ENCODE results near the gene PCP2. TPM values are rescaled to one million over a fixed set of nuclear protein-coding genes. Genes with fewer than 3 reads are reported as not detected.
A peak's percentile ranks its signal among the peaks of the same experiment; 100 is the strongest.

Gene PCP2
- total and polyA plus RNA-seq, 2 of the 13 experiments (the other 11 are each of a cell fraction or from before 2014, with no cell fraction given): 0.62 TPM; not detected in 1

GRCh38 chr19:7652061-7652641, 18.6 kb upstream of the PCP2 start (continued):
- TF ChIP-seq ZNF530 (CRISPR knock-in tag; IDR thresholded peaks at IDR 0.05; ENCODE audit: low read depth) (no peak), ZNF674 (CRISPR knock-in tag; IDR thresholded peaks at IDR 0.05; ENCODE audit: low read depth) (no peak), JARID2 (CRISPR knock-in tag; IDR thresholded peaks at IDR 0.05; ENCODE audit: insufficient replicate concordance) (peak; percentile 28), NR2C2 (CRISPR knock-in tag; IDR thresholded peaks at IDR 0.05; ENCODE audit: borderline replicate concordance) (peak; percentile 85), SP4 (CRISPR knock-in tag; IDR thresholded peaks at IDR 0.05) (no peak), REXO4 (CRISPR knock-in tag; IDR thresholded peaks at IDR 0.05; ENCODE audit: borderline replicate concordance) (no peak), SMAD9 (CRISPR knock-in tag; IDR thresholded peaks at IDR 0.05) (no peak), ZNF816 (CRISPR knock-in tag; IDR thresholded peaks at IDR 0.05; ENCODE audit: borderline replicate concordance) (peak; percentile 93; the same call in 1 of the 2 replicates), ZNF460 (CRISPR knock-in tag; IDR thresholded peaks at IDR 0.05; ENCODE audit: borderline replicate concordance) (peak; percentile 70; the same call in 1 of the 2 replicates), SKI (IDR thresholded peaks at IDR 0.05; ENCODE audit: partially characterized antibody) (peak; percentile 98), NR2F2 (IDR thresholded peaks at IDR 0.05; ENCODE audit: borderline replicate concordance, low read depth) (peak; percentile 65; the same call in 1 of the 2 replicates), POGZ (CRISPR knock-in tag; IDR thresholded peaks at IDR 0.05) (peak; percentile 59; the same call in 1 of the 2 replicates), MIER3 (CRISPR knock-in tag; IDR thresholded peaks at IDR 0.05; ENCODE audit: borderline replicate concordance) (peak; percentile 95; the same call in 1 of the 2 replicates), ZNF687 (CRISPR knock-in tag; IDR thresholded peaks at IDR 0.05) (peak; percentile 63), FOSL2 (CRISPR knock-in tag; IDR thresholded peaks at IDR 0.05) (peak; percentile 82), ZNF7 (CRISPR knock-in tag; IDR thresholded peaks at IDR 0.05) (no peak; the same call in 1 of the 2 replicates), ZBTB14 (CRISPR knock-in tag; IDR thresholded peaks at IDR 0.05) (no peak), ZNF296 (CRISPR knock-in tag; conservative IDR thresholded peaks at IDR 0.05) (no peak), KLF6 (CRISPR knock-in tag; IDR thresholded peaks at IDR 0.05) (peak; percentile 60; the same call in 1 of the 2 replicates), ZNF839 (CRISPR knock-in tag; IDR thresholded peaks at IDR 0.05; ENCODE audit: borderline replicate concordance) (no peak), TSC22D2 (CRISPR knock-in tag; IDR thresholded peaks at IDR 0.05; ENCODE audit: borderline replicate concordance) (0 out of 2 replicates have a peak, but pooled peaks have one; percentile 58), ZNF776 (CRISPR knock-in tag; IDR thresholded peaks at IDR 0.05) (no peak), RFXAP (CRISPR knock-in tag; IDR thresholded peaks at IDR 0.05; ENCODE audit: borderline replicate concordance) (no peak), CREB1 (IDR thresholded peaks at IDR 0.05) (peak; percentile 64; the same call in 1 of the 2 replicates), CREB1 (CRISPR knock-in tag; IDR thresholded peaks at IDR 0.05) (peak; percentile 82)
